ENCODE measurements around the gene NDUFA3. TPM values are rescaled to one million over a fixed set of nuclear protein-coding genes. Genes with fewer than 3 reads are reported as not detected.

Gene NDUFA3
- total and polyA plus RNA-seq, 2 of the 13 experiments (the other 11 are each of a cell fraction or from before 2014, with no cell fraction given): 31.6 to 75.4 TPM

- Histone ChIP-seq H3K27me3 (ENCODE audit: control insufficient read depth in 1 of 2, insufficient read depth in 2 of 2, low read length in 2 of 2) (no peaks in the 10 kb centered on the region), H3K4me1 (ENCODE audit: insufficient read depth, low read length) (no peaks in the 10 kb centered on the region), H3K4me3 (replicated peaks in 1 of 3; ENCODE audit: insufficient read depth in 1 of 3, low read depth in 2 of 3, low read length in 3 of 3) (no peak overlapping the region), H4K20me1 (ENCODE audit: insufficient read depth, low read length) (0 out of 2 replicates have a peak, but pooled peaks cover 3% of the 10 kb centered on the region), H3K9me3 (ENCODE audit: low read length) (no peaks in the 10 kb centered on the region), H3K36me3 (replicated peaks in 1 of 2; ENCODE audit: control insufficient read depth in 1 of 2, insufficient read depth in 2 of 2, low read length in 2 of 2) (peaks cover 41 to 92% of the 10 kb centered on the region in 2 experiments), H3K9ac (ENCODE audit: insufficient read depth, low read depth, low read length) (no peak overlapping the region), H2AFZ (ENCODE audit: low read length) (no peak overlapping the region), H3K4me2 (ENCODE audit: low read depth, low read length) (no peak overlapping the region), H3K79me2 (ENCODE audit: insufficient read depth, low read length) (no peaks in the 10 kb centered on the region), H3K27ac (ENCODE audit: extremely low read length, insufficient read depth, low read length) (no peak overlapping the region)
- WGBS (ENCODE audit: low lambda C conversion rate): 96% methylated on average over 19 of the region's 23 CpGs
- in situ Hi-C loops (cut with HindIII; ENCODE audit: extremely low pct_ligation_motif_present, low pct_unique_long_range_greater_than_20kb) (no loop called here), intact Hi-C loops (cut with micrococcal nuclease; ENCODE audit: unreplicated experiment) (no loop called here)
- DNase-seq (ENCODE audit: low spot score) (no peak), FAIRE-seq (no peak), ATAC-seq (no peak)
- POLR2A ChIA-PET: interaction anchor here (0.5 to 3.7 kb wide), 2 partner anchors 12 to 14 kb away, joined by 3 to 19 read pairs; partner anchors contain the start of gene CNOT3
- TF ChIP-seq POLR2AphosphoS5 (IDR thresholded peaks at IDR 0.05; ENCODE audit: low read depth, low read length): no peak
- TF ChIP-seq, protein P1, sequence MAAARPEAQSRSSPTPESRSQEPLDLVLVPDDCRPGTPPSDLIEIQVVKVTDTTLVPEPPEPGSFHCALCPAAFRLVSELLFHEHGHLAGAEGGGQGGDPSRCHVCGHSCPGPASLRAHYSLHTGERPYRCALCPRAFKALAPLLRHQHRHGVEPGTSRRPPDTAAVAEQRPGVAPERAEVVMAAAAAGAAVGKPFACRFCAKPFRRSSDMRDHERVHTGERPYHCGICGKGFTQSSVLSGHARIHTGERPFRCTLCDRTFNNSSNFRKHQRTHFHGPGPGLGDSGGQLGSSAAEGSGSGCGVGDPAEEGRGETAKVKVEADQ (CRISPR knock-in tag; IDR thresholded peaks at IDR 0.05; ENCODE audit: borderline replicate concordance): no peak
- CTCF ChIA-PET (ENCODE audit: low intra/inter-chr PET ratio, low total read pairs): no interaction called here
- BruUV-seq (replicated peaks): no TSS peak
Observed at GRCh38 chr19:54151362-54152035, 48.8 kb downstream of the NDUFA3 start.

DNA sequence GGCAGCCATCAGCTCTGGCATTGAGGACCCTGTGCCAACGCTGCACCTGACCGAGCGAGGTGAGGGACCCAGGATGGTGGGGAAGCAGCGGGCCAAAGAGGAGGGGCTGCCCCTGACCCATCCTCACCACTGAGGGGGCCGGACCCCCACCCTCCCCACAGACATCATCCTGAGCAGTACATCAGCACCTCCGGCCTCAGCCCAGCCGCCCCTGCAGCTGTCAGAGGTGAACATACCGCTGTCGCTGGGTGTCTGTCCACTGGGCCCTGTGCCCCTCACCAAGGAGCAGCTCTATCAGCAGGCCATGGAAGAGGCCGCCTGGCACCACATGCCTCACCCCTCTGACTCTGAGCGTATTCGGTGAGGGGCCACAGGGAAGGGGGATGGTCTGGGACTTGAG, 49.6 kb downstream of the NDUFA3 start:
- POLR2A ChIA-PET: interaction anchor here (0.5 to 3.7 kb wide), 2 partner anchors 13 to 15 kb away, joined by 3 to 19 read pairs; partner anchors contain the start of gene CNOT3
- 100% methylated on average over 4 of the region's 12 CpGs for WGBS (ENCODE audit: low lambda C conversion rate)
- peak; percentile 57 for TF ChIP-seq AGO2 (optimal IDR thresholded peaks at IDR 0.05; ENCODE audit: low read depth, low read length)
- no peak for TF ChIP-seq MIXL1 (CRISPR knock-in tag; IDR thresholded peaks at IDR 0.05)
- TF ChIP-seq PITX1 (CRISPR knock-in tag; IDR thresholded peaks at IDR 0.05): no peak
- no peak for TF ChIP-seq SP4 (CRISPR knock-in tag; IDR thresholded peaks at IDR 0.05)
- TF ChIP-seq RBFOX2 (IDR thresholded peaks at IDR 0.05; ENCODE audit: low read depth, low read length): 0 out of 2 replicates have a peak, but pooled peaks have one; percentile 10
- TF ChIP-seq ZSCAN9 (CRISPR knock-in tag; IDR thresholded peaks at IDR 0.05; ENCODE audit: borderline replicate concordance): no peak
- no peak for TF ChIP-seq KIAA2018 (CRISPR knock-in tag; IDR thresholded peaks at IDR 0.05; ENCODE audit: borderline replicate concordance)

More for the DNA sequence above, 49.6 kb downstream of the NDUFA3 start:
- Histone ChIP-seq H3K4me3 (replicated peaks in 1 of 3; ENCODE audit: insufficient read depth in 1 of 3, low read depth in 2 of 3, low read length in 3 of 3) (no peak overlapping the region), H4K20me1 (ENCODE audit: insufficient read depth, low read length) (0 out of 2 replicates have a peak, but pooled peaks cover 3% of the 10 kb centered on the region), H3K36me3 (replicated peaks in 1 of 2; ENCODE audit: control insufficient read depth in 1 of 2, insufficient read depth in 2 of 2, low read length in 2 of 2) (peaks cover 39 to 92% of the 10 kb centered on the region in 2 experiments), H3K9ac (ENCODE audit: insufficient read depth, low read depth, low read length) (no peak overlapping the region), H3K79me2 (ENCODE audit: insufficient read depth, low read length) (no peaks in the 10 kb centered on the region), H3K27me3 (ENCODE audit: control insufficient read depth in 1 of 2, insufficient read depth in 2 of 2, low read length in 2 of 2) (no peaks in the 10 kb centered on the region), H2AFZ (ENCODE audit: low read length) (no peak overlapping the region), H3K9me3 (ENCODE audit: low read length) (no peaks in the 10 kb centered on the region), H3K4me2 (ENCODE audit: low read depth, low read length) (no peak overlapping the region), H3K4me1 (ENCODE audit: insufficient read depth, low read length) (no peaks in the 10 kb centered on the region), H3K27ac (ENCODE audit: extremely low read length, insufficient read depth, low read length) (no peak overlapping the region)
- no peak for DNase-seq (ENCODE audit: low spot score)
- BruUV-seq (replicated peaks): no TSS peak
- ATAC-seq: 0 out of 3 replicates have a peak, but pooled peaks have one; percentile 3
- in situ Hi-C loops (cut with HindIII; ENCODE audit: extremely low pct_ligation_motif_present, low pct_unique_long_range_greater_than_20kb): no loop called here
- CTCF ChIA-PET (ENCODE audit: low intra/inter-chr PET ratio, low total read pairs): no interaction called here
- no peak for FAIRE-seq
- intact Hi-C loops (cut with micrococcal nuclease; ENCODE audit: unreplicated experiment): no loop called here
